ENCODE results near the gene AVPI1.

DNA sequence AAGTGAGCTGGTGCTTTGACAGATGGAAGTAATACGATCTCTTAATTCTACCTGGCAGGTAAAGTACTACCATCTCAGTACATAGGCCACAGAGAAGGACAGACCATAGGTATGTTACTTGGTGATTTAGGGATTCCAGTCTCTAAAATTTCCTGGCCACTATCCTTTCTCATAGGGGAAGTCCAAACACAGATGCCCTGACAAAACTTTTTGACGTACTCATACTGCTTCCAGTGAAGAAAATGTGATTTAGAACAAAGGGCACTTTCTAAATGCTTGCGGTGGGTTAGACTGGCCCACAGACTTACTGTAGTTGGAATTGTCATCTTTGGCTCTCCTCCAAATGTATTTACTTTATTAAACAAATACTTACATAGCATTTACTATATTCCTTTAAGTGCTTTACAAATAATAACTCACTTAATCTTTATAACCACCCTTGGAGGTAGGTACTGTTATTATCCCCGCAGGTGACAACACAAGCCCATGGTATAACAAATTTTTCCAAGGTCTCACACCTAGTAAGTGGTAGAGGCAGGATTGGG lies 43.5 kb downstream of the AVPI1 start:
- TF ChIP-seq, protein P1, sequence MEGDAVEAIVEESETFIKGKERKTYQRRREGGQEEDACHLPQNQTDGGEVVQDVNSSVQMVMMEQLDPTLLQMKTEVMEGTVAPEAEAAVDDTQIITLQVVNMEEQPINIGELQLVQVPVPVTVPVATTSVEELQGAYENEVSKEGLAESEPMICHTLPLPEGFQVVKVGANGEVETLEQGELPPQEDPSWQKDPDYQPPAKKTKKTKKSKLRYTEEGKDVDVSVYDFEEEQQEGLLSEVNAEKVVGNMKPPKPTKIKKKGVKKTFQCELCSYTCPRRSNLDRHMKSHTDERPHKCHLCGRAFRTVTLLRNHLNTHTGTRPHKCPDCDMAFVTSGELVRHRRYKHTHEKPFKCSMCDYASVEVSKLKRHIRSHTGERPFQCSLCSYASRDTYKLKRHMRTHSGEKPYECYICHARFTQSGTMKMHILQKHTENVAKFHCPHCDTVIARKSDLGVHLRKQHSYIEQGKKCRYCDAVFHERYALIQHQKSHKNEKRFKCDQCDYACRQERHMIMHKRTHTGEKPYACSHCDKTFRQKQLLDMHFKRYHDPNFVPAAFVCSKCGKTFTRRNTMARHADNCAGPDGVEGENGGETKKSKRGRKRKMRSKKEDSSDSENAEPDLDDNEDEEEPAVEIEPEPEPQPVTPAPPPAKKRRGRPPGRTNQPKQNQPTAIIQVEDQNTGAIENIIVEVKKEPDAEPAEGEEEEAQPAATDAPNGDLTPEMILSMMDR (IDR thresholded peaks at IDR 0.05) = no peak
- TF ChIP-seq POLR2A (IDR thresholded peaks at IDR 0.05) (no peak), EP300 (IDR thresholded peaks at IDR 0.05) (no peak)
